Calu3 (cell line): ENCODE measurements around the gene GABPA. TPM values are rescaled to one million over a fixed set of nuclear protein-coding genes. Genes with fewer than 3 reads are reported as not detected.
A peak's percentile ranks its signal among the peaks of the same experiment; 100 is the strongest.
"Not testable (repeated sequence)": the region's sequence is repeated elsewhere in the genome, so short reads cannot be mapped to it uniquely, and the experiment has no call there.

Experiments
- BruUV-seq: library from RNA; stranded (reverse); fragments of 400-500 nt; replicated peaks from 2 replicates; lab custom pipeline; 2021; lab: Mats Ljungman, UMichigan
- CTCF ChIA-PET: fragments of 300-600 bp; sonication (Branson Sonifier 250); formaldehyde crosslinking; loops from one replicate; lab custom pipeline; 2022; ENCODE audit warnings: antibody characterized with exemption; lab: Charles Lee
- DNase-seq: peaks from one replicate; pipeline ENCODE4 v3.0.0; 2022
- H3K27ac Mint-ChIP-seq: one replicate; pipeline ENCODE4 v1.8.0; 2022; ENCODE audit warnings: mixed read lengths; ENCODE audit not compliant: unreplicated experiment
- H3K27me3 Mint-ChIP-seq: one replicate; pipeline ENCODE4 v1.8.0; 2022; ENCODE audit warnings: mixed read lengths; ENCODE audit not compliant: unreplicated experiment
- H3K36me3 Mint-ChIP-seq: one replicate; pipeline ENCODE4 v1.8.0; 2022; ENCODE audit warnings: mild to moderate bottlenecking, moderate library complexity, mixed read lengths; ENCODE audit not compliant: insufficient read depth, unreplicated experiment
- H3K4me1 Mint-ChIP-seq: one replicate; pipeline ENCODE4 v1.8.0; 2022; ENCODE audit warnings: mild to moderate bottlenecking, low read depth, mixed read lengths; ENCODE audit not compliant: unreplicated experiment
- H3K4me3 Mint-ChIP-seq: one replicate; pipeline ENCODE4 v1.8.0; 2022; ENCODE audit warnings: mild to moderate bottlenecking, low read depth, moderate library complexity, mixed read lengths; ENCODE audit not compliant: unreplicated experiment
- H3K9me3 Mint-ChIP-seq: one replicate; pipeline ENCODE4 v1.8.0; 2022; ENCODE audit warnings: low read depth, mixed read lengths; ENCODE audit not compliant: unreplicated experiment
- CTCF ChIP-seq: fragments of 200-600 bp; IDR thresholded peaks from one replicate; pipeline ENCODE4 v1.8.0; 2022; ENCODE audit warnings: antibody characterized with exemption; ENCODE audit not compliant: unreplicated experiment
- intact Hi-C: fragments of 100-400 bp; cut with micrococcal nuclease; formaldehyde crosslinking; loops from one replicate; pipeline ENCODE4 v1.10.0; 2022; ENCODE audit not compliant: unreplicated experiment
- total RNA-seq: library from RNA; stranded (reverse); gene quantifications from 2 replicates; pipeline ENCODE4 v1.2.3, GENCODE V29; 2022

GABPA gene
- total RNA-seq, 1 experiment from 2014 or later: 10.3 TPM

GRCh38 chr21:25691976-25692375, 42.8 kb upstream of the GABPA start:
- H3K4me3 Mint-ChIP-seq: no peak overlapping the region
- CTCF ChIA-PET: interaction anchor here (0.5 kb wide), 1 partner anchor 837 kb away, joined by 5 read pairs; no protein-coding TSS in a partner anchor
- H3K36me3 Mint-ChIP-seq: no peaks in the 10 kb centered on the region
- H3K9me3 Mint-ChIP-seq: no peaks in the 10 kb centered on the region
- H3K27ac Mint-ChIP-seq: no peak overlapping the region
- TF ChIP-seq CTCF: no peak
- intact Hi-C loops: no loop called here
- H3K27me3 Mint-ChIP-seq: no peaks in the 10 kb centered on the region
- DNase-seq: no peak
- H3K4me1 Mint-ChIP-seq: no peaks in the 10 kb centered on the region
- no TSS peak for BruUV-seq

GRCh38 chr21:25695461-25695860, 39.3 kb upstream of the GABPA start:
- DNase-seq, intact Hi-C loops, BruUV-seq, H3K9me3 Mint-ChIP-seq, H3K36me3 Mint-ChIP-seq, H3K27me3 Mint-ChIP-seq, CTCF ChIA-PET, H3K4me1 Mint-ChIP-seq, H3K4me3 Mint-ChIP-seq, H3K27ac Mint-ChIP-seq: not testable (repeated sequence)

GRCh38 chr21:25700741-25701140, 34.0 kb upstream of the GABPA start:
- no peaks in the 10 kb centered on the region for H3K9me3 Mint-ChIP-seq
- intact Hi-C loops: loop anchor here (10.0 kb wide), 1 partner anchor 276 kb away; no protein-coding TSS in a partner anchor
- no peaks in the 10 kb centered on the region for H3K36me3 Mint-ChIP-seq
- no peaks in the 10 kb centered on the region for H3K27me3 Mint-ChIP-seq
- TF ChIP-seq CTCF: no peak
- CTCF ChIA-PET: no interaction called here
- H3K4me3 Mint-ChIP-seq: no peak overlapping the region
- BruUV-seq: no TSS peak
- no peak overlapping the region for H3K27ac Mint-ChIP-seq
- DNase-seq: no peak
- H3K4me1 Mint-ChIP-seq: no peaks in the 10 kb centered on the region

- H3K36me3 Mint-ChIP-seq: no peaks in the 10 kb centered on the region
- H3K4me1 Mint-ChIP-seq: no peaks in the 10 kb centered on the region
- TF ChIP-seq CTCF: no peak
- no TSS peak for BruUV-seq
- H3K4me3 Mint-ChIP-seq: no peak overlapping the region
- H3K9me3 Mint-ChIP-seq: no peaks in the 10 kb centered on the region
- H3K27me3 Mint-ChIP-seq: no peaks in the 10 kb centered on the region
- intact Hi-C loops: loop anchor here (10.0 kb wide), 1 partner anchor 277 kb away; no protein-coding TSS in a partner anchor
- CTCF ChIA-PET: interaction anchor here (0.8 kb wide), 1 partner anchor 75 kb away, joined by 7 read pairs; no protein-coding TSS in a partner anchor
- DNase-seq: no peak
- no peak overlapping the region for H3K27ac Mint-ChIP-seq
These were observed 33.2 kb upstream of the GABPA start for GRCh38 chr21:25701529-25701928.

GRCh38 chr21:25708467-25709065, 26.2 kb upstream of the GABPA start:
- peak; percentile 2 for DNase-seq
- Mint-ChIP-seq H3K4me1 (no peaks in the 10 kb centered on the region), H3K4me3 (no peak overlapping the region), H3K27me3 (no peaks in the 10 kb centered on the region), H3K36me3 (no peaks in the 10 kb centered on the region), H3K9me3 (no peaks in the 10 kb centered on the region), H3K27ac (no peak overlapping the region)
- CTCF ChIA-PET: no interaction called here
- TF ChIP-seq CTCF: peak; percentile 47
- BruUV-seq: no TSS peak
- intact Hi-C loops: loop anchor here (1.0 to 10.0 kb wide), 2 partner anchors 100 to 284 kb away; no protein-coding TSS in a partner anchor
